GM10248 (cell line): ENCODE measurements around the gene CDH15.
A peak's percentile ranks its signal among the peaks of the same experiment; 100 is the strongest.

Experiments
- CTCF ChIA-PET: fragments of 300-600 bp; sonication (Branson Sonifier 250); formaldehyde crosslinking; extraction: SDS; loops from one replicate; lab custom pipeline; 2021; ENCODE audit warnings: antibody characterized with exemption; lab: Yijun Ruan, JAX
- POLR2A ChIA-PET: fragments of 350-650 bp; sonication (Branson Sonifier 250); formaldehyde crosslinking; extraction: SDS; loops from one replicate; lab custom pipeline; 2020; ENCODE audit warnings: antibody characterized with exemption; lab: Yijun Ruan, JAX
- DNase-seq: peaks from one replicate; pipeline ENCODE4 v3.0.0; 2012; ENCODE audit errors: extremely low spot score
- CTCF ChIP-seq: IDR thresholded peaks from 2 replicates; pipeline ENCODE4 v1.5.1; 2012; ENCODE audit warnings: mild to moderate bottlenecking, low read depth; ENCODE audit errors: extremely low read depth, missing control alignments, control extremely low read depth

CDH15 gene

GRCh38 chr16:89171216-89172170, at the start of gene CDH15:
Gene CDH15, plus strand, starts transcription at chr16:89171748. Its CDS starts 84 bp downstream, at chr16:89171832.
- no peak for TF ChIP-seq CTCF
- DNase-seq = peak; percentile 99
- ChIA-PET CTCF (interaction anchor here (0.6 to 1.2 kb wide), 6 partner anchors 12 to 434 kb away, joined by 3 to 4 read pairs (median 3); no protein-coding TSS in a partner anchor), POLR2A (no interaction called here)

GRCh38 chr16:89122322-89122851, 49.2 kb upstream of the CDH15 start:
- TF ChIP-seq CTCF = no peak
- CTCF ChIA-PET = interaction anchor here (1.3 kb wide), 1 partner anchor 45 kb away, joined by 3 read pairs; no protein-coding TSS in a partner anchor
- DNase-seq = peak; percentile 85
- POLR2A ChIA-PET = no interaction called here

GRCh38 chr16:89123001-89123830, 48.3 kb upstream of the CDH15 start:
- POLR2A ChIA-PET = no interaction called here
- no peak for TF ChIP-seq CTCF
- no peak for DNase-seq
- CTCF ChIA-PET = interaction anchor here (1.3 kb wide), 1 partner anchor 44 kb away, joined by 3 read pairs; no protein-coding TSS in a partner anchor

GRCh38 chr16:89123831-89124100, 47.8 kb upstream of the CDH15 start:
- ChIA-PET CTCF (interaction anchor here (1.3 kb wide), 1 partner anchor 43 kb away, joined by 3 read pairs; no protein-coding TSS in a partner anchor), POLR2A (no interaction called here)
- TF ChIP-seq CTCF = no peak
- DNase-seq = no peak

- DNase-seq = no peak
- no peak for TF ChIP-seq CTCF
- CTCF ChIA-PET = no interaction called here
- POLR2A ChIA-PET = no interaction called here
Observed at GRCh38 chr16:89129378-89129777, 42.2 kb upstream of the CDH15 start.

- POLR2A ChIA-PET = no interaction called here
- no peak for TF ChIP-seq CTCF
- no peak for DNase-seq
- CTCF ChIA-PET = no interaction called here
Observed at GRCh38 chr16:89130448-89130847, 41.1 kb upstream of the CDH15 start.
